ENCODE data around the gene IL22.

- TF ChIP-seq CTCF (conservative IDR thresholded peaks at IDR 0.05; ENCODE audit: low read length) (no peak), EZH2phosphoT487 (IDR thresholded peaks at IDR 0.05; ENCODE audit: borderline replicate concordance, low read depth, low read length) (no peak)
These were observed 26.0 kb downstream of the IL22 start for GRCh38 chr12:68227356-68227755.
